ENCODE measurements around the gene WDR64.

DNA sequence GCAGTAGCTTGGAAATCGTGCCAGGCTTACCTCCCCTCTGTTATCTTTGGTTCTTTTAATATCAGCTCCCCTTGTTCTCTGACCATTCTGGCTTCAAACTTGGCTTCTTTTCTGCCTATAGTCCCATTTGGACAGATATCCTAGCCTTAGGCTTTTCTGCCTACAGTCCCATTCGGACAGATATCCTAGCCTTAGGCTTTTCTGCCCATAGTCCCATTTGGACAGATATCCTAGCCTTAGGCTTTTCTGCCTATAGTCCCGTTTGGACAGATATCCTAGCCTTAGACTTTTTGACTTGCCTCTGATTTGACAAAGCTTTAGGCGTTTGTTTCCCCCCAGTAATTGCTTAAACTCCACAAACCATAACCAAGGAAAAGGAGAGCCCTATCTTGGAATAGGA, 37.5 kb upstream of the WDR64 start:
- TF ChIP-seq, protein P1, sequence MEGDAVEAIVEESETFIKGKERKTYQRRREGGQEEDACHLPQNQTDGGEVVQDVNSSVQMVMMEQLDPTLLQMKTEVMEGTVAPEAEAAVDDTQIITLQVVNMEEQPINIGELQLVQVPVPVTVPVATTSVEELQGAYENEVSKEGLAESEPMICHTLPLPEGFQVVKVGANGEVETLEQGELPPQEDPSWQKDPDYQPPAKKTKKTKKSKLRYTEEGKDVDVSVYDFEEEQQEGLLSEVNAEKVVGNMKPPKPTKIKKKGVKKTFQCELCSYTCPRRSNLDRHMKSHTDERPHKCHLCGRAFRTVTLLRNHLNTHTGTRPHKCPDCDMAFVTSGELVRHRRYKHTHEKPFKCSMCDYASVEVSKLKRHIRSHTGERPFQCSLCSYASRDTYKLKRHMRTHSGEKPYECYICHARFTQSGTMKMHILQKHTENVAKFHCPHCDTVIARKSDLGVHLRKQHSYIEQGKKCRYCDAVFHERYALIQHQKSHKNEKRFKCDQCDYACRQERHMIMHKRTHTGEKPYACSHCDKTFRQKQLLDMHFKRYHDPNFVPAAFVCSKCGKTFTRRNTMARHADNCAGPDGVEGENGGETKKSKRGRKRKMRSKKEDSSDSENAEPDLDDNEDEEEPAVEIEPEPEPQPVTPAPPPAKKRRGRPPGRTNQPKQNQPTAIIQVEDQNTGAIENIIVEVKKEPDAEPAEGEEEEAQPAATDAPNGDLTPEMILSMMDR (IDR thresholded peaks at IDR 0.05; ENCODE audit: borderline replicate concordance, extremely low read depth, low read length, poor library complexity, severe bottlenecking) = no peak
- no peak for TF ChIP-seq EZH2 (IDR thresholded peaks at IDR 0.05; ENCODE audit: borderline replicate concordance, low read depth, low read length, severe bottlenecking)
